ENCODE measurements around the gene SIGLEC8. TPM values are rescaled to one million over a fixed set of nuclear protein-coding genes. Genes with fewer than 3 reads are reported as not detected.
"Not testable (repeated sequence)": the region's sequence is repeated elsewhere in the genome, so short reads cannot be mapped to it uniquely, and the experiment has no call there.

SIGLEC8 gene
- total RNA-seq, 3 donors from 2014 or later = 0.46 to 2.0 (median 1.5) TPM

- Histone ChIP-seq H3K9me3 (no peaks in the 10 kb centered on the region), H3K36me3 (ENCODE audit: low read depth) (no peaks in the 10 kb centered on the region), H3K4me1 (ENCODE audit: low read depth) (no peaks in the 10 kb centered on the region), H3K4me3 (no peak overlapping the region)
- DNase-seq (no peak), ATAC-seq (no peak)
- intact Hi-C loops (cut with DNase I, micrococcal nuclease) = no loop called here
- no peak for TF ChIP-seq CTCF (IDR thresholded peaks at IDR 0.05)
These were observed 9.8 kb upstream of the SIGLEC8 start for GRCh38 chr19:51467864-51468544.

GRCh38 chr19:51466723-51467122 lies 8.5 kb upstream of the SIGLEC8 start:
- no peaks in the 10 kb centered on the region for H3K4me1 ChIP-seq (ENCODE audit: low read depth)
- DNase-seq (no peak), ATAC-seq (no peak)
- H3K9me3 ChIP-seq = no peaks in the 10 kb centered on the region
- H3K4me3 ChIP-seq = no peak overlapping the region
- H3K36me3 ChIP-seq (ENCODE audit: low read depth) = no peaks in the 10 kb centered on the region
- intact Hi-C loops (cut with DNase I, micrococcal nuclease) = no loop called here
- no peak for TF ChIP-seq CTCF (IDR thresholded peaks at IDR 0.05)

- H3K4me1 ChIP-seq (ENCODE audit: low read depth); H3K9me3 ChIP-seq; DNase-seq; intact Hi-C loops (cut with DNase I, micrococcal nuclease); H3K4me3 ChIP-seq; H3K36me3 ChIP-seq (ENCODE audit: low read depth): not testable (repeated sequence)
- peak; percentile 17 for ATAC-seq
These were observed 5.8 kb upstream of the SIGLEC8 start for GRCh38 chr19:51463976-51464581.

- DNase-seq (no peak), ATAC-seq (no peak)
- Histone ChIP-seq H3K9me3 (no peaks in the 10 kb centered on the region), H3K4me3 (no peak overlapping the region), H3K4me1 (ENCODE audit: low read depth) (no peaks in the 10 kb centered on the region), H3K36me3 (ENCODE audit: low read depth) (no peaks in the 10 kb centered on the region)
- no peak for TF ChIP-seq CTCF (IDR thresholded peaks at IDR 0.05)
- intact Hi-C loops (cut with DNase I, micrococcal nuclease) = no loop called here
These were observed 4.4 kb upstream of the SIGLEC8 start for GRCh38 chr19:51462681-51463080.

- ATAC-seq (no peak), DNase-seq (no peak)
- Histone ChIP-seq H3K36me3 (ENCODE audit: low read depth) (no peaks in the 10 kb centered on the region), H3K4me1 (ENCODE audit: low read depth) (no peaks in the 10 kb centered on the region), H3K4me3 (no peak overlapping the region), H3K9me3 (no peaks in the 10 kb centered on the region)
- no peak for TF ChIP-seq CTCF (IDR thresholded peaks at IDR 0.05)
- intact Hi-C loops (cut with DNase I, micrococcal nuclease) = no loop called here
These were observed 4.0 kb upstream of the SIGLEC8 start for GRCh38 chr19:51462276-51462675.

- DNase-seq (no peak), ATAC-seq (peak; percentile 52)
- intact Hi-C loops (cut with DNase I, micrococcal nuclease) = no loop called here
- Histone ChIP-seq H3K4me1 (ENCODE audit: low read depth) (no peaks in the 10 kb centered on the region), H3K9me3 (no peaks in the 10 kb centered on the region), H3K4me3 (no peak overlapping the region), H3K36me3 (ENCODE audit: low read depth) (no peaks in the 10 kb centered on the region)
- TF ChIP-seq CTCF (IDR thresholded peaks at IDR 0.05) = no peak
These were observed 3.5 kb upstream of the SIGLEC8 start for GRCh38 chr19:51461723-51462161.
